ENCODE results near the gene KLF11.
"Not testable (repeated sequence)": the region's sequence is repeated elsewhere in the genome, so short reads cannot be mapped to it uniquely, and the experiment has no call there.

Gene KLF11

DNA sequence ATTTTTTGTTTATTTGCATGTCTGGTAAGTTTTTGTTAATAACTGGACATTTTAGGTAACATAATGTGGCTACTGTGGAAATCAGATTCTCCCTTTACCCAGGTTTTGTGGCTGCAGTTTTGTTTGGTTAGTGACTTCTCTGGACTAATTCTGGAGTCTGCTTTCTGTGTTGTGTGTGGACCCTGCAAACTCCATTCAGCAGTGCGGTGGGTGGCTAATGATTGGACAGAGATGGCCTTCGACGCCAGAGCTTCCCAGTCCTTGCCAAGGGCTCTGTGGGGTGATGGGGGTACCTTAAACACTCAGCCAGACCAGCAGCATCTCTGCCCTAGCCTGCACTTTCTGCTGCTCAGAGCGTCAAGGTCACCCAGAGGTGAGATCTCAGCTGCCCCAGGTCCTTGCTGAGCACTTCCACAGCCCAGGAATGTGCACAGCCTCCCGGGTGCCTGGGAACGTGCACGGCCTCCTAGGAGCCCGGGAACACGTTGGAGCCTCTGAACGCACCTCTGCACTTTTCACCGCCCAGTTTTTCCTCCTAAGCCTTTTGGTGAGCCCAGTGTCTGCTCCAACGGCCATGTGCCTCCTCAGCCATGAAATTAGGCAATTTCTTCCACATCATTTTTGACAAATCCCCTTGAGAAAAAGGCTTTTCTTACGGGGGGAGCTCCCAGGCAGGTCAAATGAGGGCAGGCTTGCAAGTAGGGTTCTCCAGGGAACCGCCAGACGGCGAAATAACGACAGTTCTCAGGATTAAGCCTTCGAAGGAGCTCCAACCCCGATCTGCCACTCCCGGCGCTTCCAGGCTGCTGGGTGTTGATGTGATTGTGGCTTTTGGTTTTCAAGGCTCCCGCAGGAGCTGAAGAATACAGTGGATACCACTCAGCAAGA, 35.2 kb upstream of the KLF11 start:
- Histone ChIP-seq H3K9ac (peak overlapping the region in 8 of 11 experiments; percentile 16 to 64 (median 42); a peak in 14 of 22 replicates), H4K20me1 (no peaks in the 10 kb centered on the region), H3K4me3 (peak overlapping the region in 5 of 10 experiments; percentile 1 to 39 (median 29); a peak in 8 of 20 replicates), H3K27me3 (no peaks in the 10 kb centered on the region), H3K4me1 (peaks cover 34 to 48% (median 44%) of the 10 kb centered on the region in 10 experiments), H3K27ac (peak overlapping the region in 10 of 11 experiments; percentile 9 to 72 (median 53); a peak in 17 of 22 replicates), H3K9me3 (replicated peaks in 1 of 11) (peaks cover 8 to 14% (median 11%) of the 10 kb centered on the region in 11 experiments; a peak in 18 of 22 replicates), H3K36me3 (no peaks in the 10 kb centered on the region), H3K4me2 (peak overlapping the region; percentile 67 to 93 (median 83))
- TF ChIP-seq Cebpa-rat (IDR thresholded peaks at IDR 0.05), result 0 out of 22 replicates have a peak, but pooled peaks of 1 of the 11 experiments have one; percentile 51

DNA sequence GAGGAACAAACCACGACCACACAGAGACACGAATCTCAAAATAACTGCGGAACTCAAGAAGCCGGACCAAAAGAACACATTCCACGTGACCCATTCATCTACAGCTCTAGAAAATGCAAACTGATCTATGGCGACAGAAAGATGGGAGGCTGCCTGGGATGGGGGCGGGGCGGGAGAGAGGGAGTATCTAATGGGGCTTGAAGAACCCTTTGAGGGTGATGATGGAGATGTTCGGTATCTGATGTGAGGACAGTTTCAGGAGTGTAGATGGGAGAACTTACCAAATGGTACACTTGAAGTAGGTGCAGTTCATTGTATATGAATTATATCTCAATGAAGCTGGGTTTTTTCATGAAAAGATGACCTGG, 34.6 kb upstream of the KLF11 start:
- H3K4me3 ChIP-seq, result peak overlapping the region in 5 of 10 experiments; percentile 1 to 39 (median 29); a peak in 8 of 20 replicates
- peaks cover 34 to 48% (median 43%) of the 10 kb centered on the region in 10 experiments for H3K4me1 ChIP-seq
- H4K20me1 ChIP-seq, result no peaks in the 10 kb centered on the region
- peak overlapping the region in 8 of 11 experiments; percentile 26 to 64 (median 42); a peak in 13 of 22 replicates for H3K9ac ChIP-seq
- no peaks in the 10 kb centered on the region for H3K27me3 ChIP-seq
- H3K27ac ChIP-seq, result peak overlapping the region in 10 of 11 experiments; percentile 9 to 72 (median 53); a peak in 14 of 22 replicates
- peak overlapping the region; percentile 67 to 93 (median 83) for H3K4me2 ChIP-seq
- no peaks in the 10 kb centered on the region for H3K36me3 ChIP-seq
- no peak for TF ChIP-seq Cebpa-rat (IDR thresholded peaks at IDR 0.05)
- H3K9me3 ChIP-seq (replicated peaks in 1 of 11), result peaks cover 8 to 16% (median 11%) of the 10 kb centered on the region in 11 experiments; a peak in 18 of 22 replicates

DNA sequence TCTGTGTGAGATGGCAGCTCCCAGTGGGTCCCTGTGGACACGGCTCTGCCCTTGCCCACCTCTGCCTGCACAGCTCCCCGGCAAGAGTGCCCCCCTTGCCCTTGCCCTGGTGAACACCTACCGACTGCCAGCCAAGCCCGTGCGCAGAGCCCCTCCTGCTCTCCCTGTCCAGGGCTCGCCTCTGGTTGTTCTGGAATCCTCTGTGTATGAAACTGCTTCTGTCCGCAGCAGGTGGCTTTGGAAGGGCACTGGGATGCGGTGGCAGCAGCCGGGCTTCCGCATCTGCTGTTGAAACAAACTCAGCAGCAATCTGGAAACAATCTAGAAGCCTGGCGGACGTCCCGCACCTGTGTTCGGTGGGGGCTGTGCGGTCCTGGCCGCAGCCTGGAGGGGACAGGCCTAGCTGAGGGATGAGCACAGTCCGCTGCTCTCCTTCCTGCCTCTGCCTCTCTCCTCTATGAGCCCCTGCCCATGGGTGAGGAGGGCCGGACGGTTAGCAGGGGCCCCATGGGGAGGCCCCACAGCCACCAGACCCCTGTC, 34.0 kb upstream of the KLF11 start:
- Histone ChIP-seq H3K36me3 (no peaks in the 10 kb centered on the region), H3K27ac (peak overlapping the region in 7 of 11 experiments; percentile 31 to 72 (median 57); a peak in 14 of 22 replicates), H4K20me1 (no peaks in the 10 kb centered on the region), H3K27me3 (no peaks in the 10 kb centered on the region), H3K4me1 (peaks cover 34 to 48% (median 43%) of the 10 kb centered on the region in 10 experiments), H3K9ac (peak overlapping the region in 7 of 11 experiments; percentile 11 to 64 (median 32); a peak in 11 of 22 replicates), H3K9me3 (replicated peaks in 1 of 11) (peaks cover 8 to 22% (median 12%) of the 10 kb centered on the region in 11 experiments; a peak in 18 of 22 replicates), H3K4me3 (peak overlapping the region in 1 of 10 experiments; percentile 9; a peak in 1 of 20 replicates), H3K4me2 (peak overlapping the region; percentile 67 to 93 (median 83))
- TF ChIP-seq Cebpa-rat (IDR thresholded peaks at IDR 0.05), result no peak

DNA sequence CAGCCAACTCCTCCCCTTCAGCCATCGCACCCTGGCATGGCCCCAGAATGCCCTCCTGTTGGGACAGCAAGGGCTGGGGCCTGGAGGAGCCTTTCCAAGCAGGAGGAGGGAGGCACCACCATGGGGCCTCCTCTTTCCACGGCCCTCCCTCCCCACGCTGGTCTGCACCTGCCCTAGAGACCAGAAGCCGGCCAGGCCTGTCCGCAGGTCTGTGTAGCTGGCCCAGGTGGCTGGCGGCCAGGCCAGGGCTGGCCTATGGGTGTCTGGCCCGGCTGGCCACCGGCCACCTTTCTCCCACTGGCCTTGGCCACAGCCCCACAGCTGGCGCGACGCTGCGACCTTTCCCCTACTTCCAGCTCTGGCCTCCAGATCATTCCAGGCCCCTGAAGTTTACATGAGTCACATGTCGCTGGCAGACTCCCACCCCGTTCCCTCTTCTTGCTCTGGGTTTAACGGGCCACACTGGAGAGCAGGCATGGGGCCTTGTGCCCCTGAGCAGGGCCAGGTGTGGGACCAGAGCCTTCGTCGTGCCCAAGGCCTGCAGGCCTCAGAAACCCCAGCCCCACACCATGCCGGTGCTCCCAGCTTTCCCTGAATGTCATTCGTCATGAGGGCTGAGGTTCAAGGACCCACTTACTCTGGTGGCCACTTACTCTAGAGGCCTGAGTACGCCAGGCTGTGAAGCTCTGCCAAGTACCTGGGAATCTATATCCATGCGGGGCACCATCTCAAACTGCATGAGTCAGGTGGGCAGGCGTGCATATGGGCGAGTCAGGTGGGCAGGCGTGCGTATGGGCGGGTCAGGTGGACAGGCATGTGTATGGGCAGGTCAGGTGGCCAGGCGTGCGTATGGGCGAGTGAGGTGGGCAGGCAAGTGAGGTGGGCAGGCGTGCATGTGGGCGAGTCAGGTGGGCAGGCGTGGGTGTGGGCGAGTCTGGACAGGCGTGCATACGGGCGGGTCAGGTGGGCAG, 33.3 kb upstream of the KLF11 start:
- Histone ChIP-seq H3K4me1 (peaks cover 34 to 48% (median 43%) of the 10 kb centered on the region in 10 experiments), H3K4me3 (peak overlapping the region in 1 of 10 experiments; percentile 9; a peak in 1 of 20 replicates), H3K4me2 (peak overlapping the region; percentile 67 to 93 (median 83)), H3K9me3 (replicated peaks in 1 of 11) (peaks cover 8 to 27% (median 12%) of the 10 kb centered on the region in 11 experiments; a peak in 18 of 22 replicates), H3K27me3 (no peaks in the 10 kb centered on the region), H3K36me3 (no peaks in the 10 kb centered on the region), H3K27ac (peak overlapping the region in 7 of 11 experiments; percentile 31 to 72 (median 57); a peak in 13 of 22 replicates), H4K20me1 (no peaks in the 10 kb centered on the region), H3K9ac (peak overlapping the region in 6 of 11 experiments; percentile 11 to 64 (median 22); a peak in 6 of 22 replicates)
- TF ChIP-seq Cebpa-rat (IDR thresholded peaks at IDR 0.05), result no peak

DNA sequence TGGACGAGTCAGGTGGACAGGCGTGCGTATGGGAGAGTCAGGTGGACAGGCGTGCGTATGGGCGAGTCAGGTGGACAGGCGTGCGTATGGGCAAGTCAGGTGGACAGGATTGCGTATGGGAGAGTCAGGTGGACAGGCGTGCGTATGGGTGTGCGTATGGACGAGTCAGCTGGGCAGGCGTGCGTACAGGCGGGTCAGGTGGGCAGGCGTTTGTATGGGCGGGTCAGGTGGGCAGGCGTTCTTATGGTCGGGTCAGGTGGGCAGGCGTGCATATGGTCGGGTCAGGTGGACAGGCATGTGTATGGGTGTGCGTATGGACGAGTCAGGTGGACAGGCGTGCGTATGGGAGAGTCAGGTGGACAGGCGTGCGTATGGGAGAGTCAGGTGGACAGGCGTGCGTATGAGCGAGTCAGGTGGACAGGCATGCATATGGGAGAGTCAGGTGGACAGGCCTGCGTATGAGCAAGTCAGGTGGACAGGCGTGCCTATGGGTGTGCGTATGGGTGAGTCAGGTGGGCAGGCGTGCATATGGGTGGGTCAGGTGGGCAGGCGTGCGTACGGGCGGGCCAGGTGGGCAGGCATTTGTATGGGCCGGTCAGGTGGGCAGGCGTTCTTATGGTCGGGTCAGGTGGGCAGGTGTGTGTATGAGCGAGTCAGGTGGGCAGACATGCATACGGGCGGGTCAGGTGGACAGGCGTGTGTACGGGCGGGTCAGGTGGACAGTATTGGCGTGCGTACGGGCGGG, 32.3 kb upstream of the KLF11 start:
- H4K20me1 ChIP-seq, H3K4me3 ChIP-seq, H3K9ac ChIP-seq, H3K27ac ChIP-seq, H3K4me2 ChIP-seq, H3K27me3 ChIP-seq, H3K36me3 ChIP-seq: not testable (repeated sequence)
- H3K9me3 ChIP-seq (replicated peaks in 1 of 11), result peaks cover 4 to 23% (median 7%) of the 10 kb centered on the region in 11 experiments; a peak in 18 of 22 replicates
- peaks cover 34 to 44% (median 42%) of the 10 kb centered on the region in 10 experiments for H3K4me1 ChIP-seq

DNA sequence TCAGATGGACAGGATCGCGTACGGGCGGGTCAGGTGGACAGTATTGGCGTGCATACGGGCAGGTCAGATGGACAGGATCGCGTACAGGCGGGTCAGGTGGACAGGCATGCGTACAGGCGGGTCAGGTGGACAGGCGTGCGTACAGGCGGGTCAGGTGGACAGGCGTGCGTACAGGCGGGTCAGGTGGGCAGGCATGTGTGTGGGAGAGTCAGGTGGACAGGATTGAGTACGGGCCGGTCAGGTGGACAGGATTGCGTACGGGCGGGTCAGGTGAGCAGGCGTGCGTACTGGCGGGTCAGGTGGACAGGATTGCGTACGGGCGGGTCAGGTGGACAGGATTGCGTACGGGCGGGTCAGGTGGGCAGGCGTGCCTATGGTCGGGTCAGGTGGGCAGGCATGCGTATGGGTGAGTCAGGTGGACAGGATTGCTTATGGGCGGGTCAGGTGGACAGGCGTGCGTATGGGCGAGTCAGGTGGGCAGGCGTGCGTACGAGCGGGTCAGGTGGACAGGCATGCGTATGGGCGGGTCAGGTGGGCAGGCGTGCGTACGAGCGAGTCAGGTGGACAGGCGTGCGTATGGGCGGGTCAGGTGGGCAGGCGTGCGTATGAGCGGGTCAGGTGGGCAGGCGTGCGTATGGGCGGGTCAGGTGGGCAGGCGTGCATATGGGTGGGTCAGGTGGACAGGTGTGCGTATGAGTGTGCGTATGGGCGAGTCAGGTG, 31.6 kb upstream of the KLF11 start:
- not testable (repeated sequence) for H3K4me2 ChIP-seq, H3K9ac ChIP-seq, H3K36me3 ChIP-seq, H3K27me3 ChIP-seq, H3K27ac ChIP-seq, H4K20me1 ChIP-seq, H3K4me3 ChIP-seq
- Histone ChIP-seq H3K9me3 (replicated peaks in 1 of 11) (peaks cover 0 to 15% (median under 1%) of the 10 kb centered on the region in 11 experiments; a peak in 8 of 22 replicates), H3K4me1 (peaks cover 32 to 41% (median 38%) of the 10 kb centered on the region in 10 experiments)

DNA sequence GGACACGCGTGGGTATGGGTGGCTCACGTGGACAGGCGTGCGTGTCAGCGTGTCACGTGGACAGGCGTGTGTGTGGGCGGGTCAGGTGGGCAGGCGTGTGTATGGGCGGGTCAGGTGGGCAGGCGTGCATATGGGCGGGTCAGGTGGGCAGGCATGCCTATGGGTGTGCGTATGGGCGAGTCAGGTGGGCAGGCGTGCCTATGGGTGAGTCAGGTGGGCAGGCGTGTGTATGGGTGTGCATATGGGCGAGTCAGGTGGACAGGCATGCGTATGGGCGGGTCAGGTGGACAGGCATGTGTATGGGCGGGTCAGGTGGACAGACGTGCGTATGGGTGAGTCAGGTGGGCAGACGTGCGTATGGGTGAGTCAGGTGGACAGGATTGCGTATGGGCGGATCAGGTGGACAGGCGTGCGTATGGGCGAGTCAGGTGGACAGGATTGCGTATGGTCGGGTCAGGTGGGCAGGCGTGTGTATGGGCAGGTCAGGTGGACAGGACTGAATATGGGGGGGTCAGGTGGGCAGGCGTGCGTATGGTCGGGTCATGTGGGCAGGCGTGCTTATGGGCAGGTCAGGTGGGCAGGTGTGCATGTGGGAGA, 30.9 kb upstream of the KLF11 start:
- H4K20me1 ChIP-seq, H3K4me3 ChIP-seq, H3K27me3 ChIP-seq, H3K9ac ChIP-seq, H3K4me2 ChIP-seq, H3K27ac ChIP-seq, H3K36me3 ChIP-seq: not testable (repeated sequence)
- peaks cover 29 to 34% (median 32%) of the 10 kb centered on the region in 10 experiments for H3K4me1 ChIP-seq
- peaks cover 0 to 20% (median 6%) of the 10 kb centered on the region in 11 experiments; a peak in 10 of 22 replicates for H3K9me3 ChIP-seq (replicated peaks in 1 of 11)
